ENCODE results near the gene AHDC1.
"Not testable (repeated sequence)": the region's sequence is repeated elsewhere in the genome, so short reads cannot be mapped to it uniquely, and the experiment has no call there.

AHDC1 gene

DNA sequence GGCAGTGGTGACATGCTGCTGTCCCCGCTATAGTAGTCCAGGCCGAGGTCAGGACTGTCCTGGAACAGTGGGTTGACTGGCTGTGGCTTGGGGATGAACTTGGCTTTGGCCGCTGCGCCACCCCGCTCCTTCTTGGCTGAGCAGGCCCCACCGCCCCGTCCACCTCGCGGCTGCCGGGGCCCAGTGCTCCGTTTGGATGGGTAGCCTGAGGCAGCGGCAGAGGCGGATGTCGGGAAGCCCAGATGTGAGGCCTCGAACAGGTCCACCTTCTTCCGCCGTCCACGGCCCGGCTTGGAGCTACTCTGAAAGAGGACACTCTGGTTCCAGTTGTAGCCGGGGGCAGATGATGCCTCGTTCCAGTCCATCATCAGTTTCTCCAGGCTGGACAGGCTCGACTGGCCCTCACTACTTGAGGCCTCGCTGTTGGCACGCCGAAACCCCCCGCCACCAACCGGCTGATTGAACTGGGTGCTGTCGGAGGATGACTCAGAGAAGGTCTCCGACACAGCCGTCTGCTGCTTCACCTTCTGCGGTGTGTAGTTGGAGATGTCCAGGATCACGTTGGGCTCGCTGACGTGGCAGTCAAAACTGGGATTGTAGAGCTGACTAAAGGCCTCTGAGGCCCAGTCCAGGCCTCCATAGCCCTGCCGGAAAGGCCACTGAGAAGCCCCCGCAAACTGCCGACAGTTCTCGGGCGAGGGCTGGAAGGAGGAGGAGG lies 55.6 kb downstream of the AHDC1 start:
- in situ Hi-C loops (cut with MboI; ENCODE audit: low pct_unique_long_range_greater_than_20kb, low sequenced_read_pairs) = no loop called here
- no peak for DNase-seq

GRCh38 chr1:27547220-27548116 lies 56.5 kb downstream of the AHDC1 start:
- no peak for DNase-seq
- in situ Hi-C loops (cut with MboI; ENCODE audit: low pct_unique_long_range_greater_than_20kb, low sequenced_read_pairs) = no loop called here

- no peak for DNase-seq
- in situ Hi-C loops (cut with MboI; ENCODE audit: low pct_unique_long_range_greater_than_20kb, low sequenced_read_pairs) = no loop called here
These were observed 58.1 kb downstream of the AHDC1 start for GRCh38 chr1:27545876-27546275.

GRCh38 chr1:27545271-27545670 lies 58.7 kb downstream of the AHDC1 start:
- in situ Hi-C loops (cut with MboI; ENCODE audit: low pct_unique_long_range_greater_than_20kb, low sequenced_read_pairs) = no loop called here
- no peak for DNase-seq

DNA sequence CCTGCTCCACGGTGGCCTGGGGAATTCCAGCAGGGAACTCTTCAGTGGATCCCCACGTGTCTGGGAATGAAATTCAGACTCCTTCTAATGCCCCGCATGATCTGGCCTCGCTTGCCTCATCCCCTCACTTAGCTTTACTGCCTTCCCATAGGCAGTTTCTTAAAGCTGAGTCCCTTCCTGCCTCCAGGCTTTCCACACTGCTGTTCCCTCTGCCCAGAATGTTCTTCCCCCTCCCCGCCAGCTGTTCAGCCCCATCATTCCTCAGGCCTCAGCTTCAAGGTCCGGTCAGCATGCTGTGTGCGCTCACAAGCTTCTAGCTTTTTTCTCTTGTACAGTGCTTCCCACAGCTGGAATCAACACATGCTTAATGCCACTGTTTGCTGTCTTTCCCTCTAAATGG lies 59.1 kb downstream of the AHDC1 start:
- DNase-seq = no peak
- in situ Hi-C loops (cut with MboI; ENCODE audit: low pct_unique_long_range_greater_than_20kb, low sequenced_read_pairs) = no loop called here

DNA sequence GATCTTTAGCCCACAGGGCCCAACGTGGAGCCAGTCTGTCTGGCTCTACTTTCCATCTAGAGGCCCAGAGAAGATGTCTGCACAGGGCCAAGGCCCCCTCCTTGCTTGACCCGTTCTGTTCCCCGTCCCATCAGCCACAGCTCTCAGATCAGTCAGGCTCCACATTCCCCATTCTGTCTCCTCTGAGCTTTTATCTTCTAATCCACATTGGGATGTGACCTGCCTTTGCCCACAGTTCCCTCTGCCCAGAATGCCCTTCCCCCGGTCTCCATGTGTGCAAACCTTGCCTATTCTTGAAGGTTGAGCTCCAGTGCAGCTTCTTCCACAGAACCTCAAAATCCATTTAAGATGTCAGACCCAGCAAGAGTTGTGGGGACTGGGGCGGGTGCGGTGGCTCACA lies 60.7 kb downstream of the AHDC1 start:
- in situ Hi-C loops (cut with MboI; ENCODE audit: low pct_unique_long_range_greater_than_20kb, low sequenced_read_pairs) = no loop called here
- no peak for DNase-seq

DNA sequence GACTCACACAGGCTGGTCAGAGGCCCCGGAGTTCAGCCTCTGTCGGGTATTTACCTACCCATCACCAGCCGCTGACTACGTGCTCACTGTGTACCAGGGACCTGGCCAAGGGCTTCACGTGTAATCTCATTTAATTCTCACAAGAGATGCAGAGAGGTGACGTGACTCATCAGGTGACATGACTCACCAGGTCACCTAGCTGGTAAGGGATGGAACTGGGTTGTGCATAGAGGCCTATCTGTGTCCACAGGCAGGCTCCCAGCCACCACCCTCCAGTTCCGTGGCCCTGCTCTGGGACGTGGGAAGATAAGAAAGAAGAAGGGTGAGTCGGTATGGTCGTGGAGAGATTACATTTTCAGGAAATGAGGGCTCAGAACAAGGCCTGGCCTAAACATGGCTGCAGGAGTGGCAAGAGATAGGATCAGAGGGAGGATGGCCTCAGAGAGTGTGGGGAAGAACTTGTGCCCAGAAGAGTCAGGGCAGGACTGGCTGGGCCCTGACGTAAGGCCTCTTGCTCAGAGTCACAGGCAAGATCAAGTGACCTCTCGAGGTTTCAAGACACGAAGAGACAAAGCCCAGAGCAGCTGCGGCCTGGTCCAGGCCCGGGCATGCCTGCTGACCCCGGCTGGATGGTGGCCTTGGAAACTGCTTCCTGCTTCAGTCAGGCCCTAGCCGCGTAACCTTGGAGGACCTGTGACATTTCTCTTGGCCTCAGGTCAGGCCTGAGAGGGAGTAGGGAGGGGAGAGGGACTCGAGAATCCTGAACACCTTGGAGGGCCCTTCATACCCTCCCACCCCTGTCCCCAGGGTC lies 61.3 kb downstream of the AHDC1 start:
- in situ Hi-C loops (cut with MboI; ENCODE audit: low pct_unique_long_range_greater_than_20kb, low sequenced_read_pairs) = no loop called here
- peak; percentile 18 for DNase-seq

GRCh38 chr1:27539901-27540861 lies 63.8 kb downstream of the AHDC1 start:
- in situ Hi-C loops (cut with MboI; ENCODE audit: low pct_unique_long_range_greater_than_20kb, low sequenced_read_pairs) = no loop called here
- DNase-seq = no peak

DNA sequence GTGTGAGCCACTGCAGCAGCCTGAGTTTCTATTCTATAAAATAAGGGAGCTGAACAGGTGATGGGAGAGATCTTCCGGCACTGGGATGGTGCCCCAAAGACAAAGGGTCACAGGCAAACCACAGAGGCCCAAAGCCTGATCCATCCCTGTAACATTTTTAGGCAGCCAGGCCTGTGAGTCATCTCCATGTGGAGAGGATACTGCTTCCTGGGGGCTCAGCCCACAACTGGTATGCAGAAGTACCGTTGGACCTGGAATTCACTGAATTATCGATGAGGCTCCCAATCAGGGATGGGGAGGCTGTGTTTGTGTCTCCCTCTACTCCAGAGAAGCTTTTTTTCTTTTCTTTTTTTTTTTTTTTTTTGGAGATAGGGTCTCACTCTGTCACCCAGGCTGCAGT lies 65.2 kb downstream of the AHDC1 start:
- no peak for DNase-seq
- in situ Hi-C loops (cut with MboI; ENCODE audit: low pct_unique_long_range_greater_than_20kb, low sequenced_read_pairs) = no loop called here

- in situ Hi-C loops (cut with MboI; ENCODE audit: low pct_unique_long_range_greater_than_20kb, low sequenced_read_pairs); DNase-seq: not testable (repeated sequence)
These were observed 65.7 kb downstream of the AHDC1 start for GRCh38 chr1:27538305-27538676.

- no peak for DNase-seq
- in situ Hi-C loops (cut with MboI; ENCODE audit: low pct_unique_long_range_greater_than_20kb, low sequenced_read_pairs) = no loop called here
These were observed 67.2 kb downstream of the AHDC1 start for GRCh38 chr1:27536767-27537166.

- in situ Hi-C loops (cut with MboI; ENCODE audit: low pct_unique_long_range_greater_than_20kb, low sequenced_read_pairs) = no loop called here
- no peak for DNase-seq
These were observed 67.8 kb downstream of the AHDC1 start for GRCh38 chr1:27536010-27536757.

DNA sequence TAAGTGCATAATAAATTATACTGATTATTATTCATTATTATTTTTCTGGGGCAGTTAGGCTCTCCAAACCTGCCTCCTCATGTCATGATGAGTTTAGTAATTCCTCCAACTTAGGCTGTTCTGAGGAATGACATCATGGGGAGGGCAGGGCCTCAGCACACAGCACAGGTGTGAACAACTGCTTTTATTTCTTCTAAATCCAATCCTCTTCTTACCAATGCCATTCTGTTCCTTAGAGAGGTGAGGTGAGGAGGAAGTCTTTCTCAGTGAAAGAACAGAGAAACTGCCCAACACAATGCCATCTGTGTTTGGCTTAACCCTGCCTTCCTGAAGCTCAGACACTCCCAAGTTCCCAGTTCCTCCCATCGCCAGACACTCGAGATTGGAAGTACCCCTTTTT lies 68.6 kb downstream of the AHDC1 start:
- in situ Hi-C loops (cut with MboI; ENCODE audit: low pct_unique_long_range_greater_than_20kb, low sequenced_read_pairs) = no loop called here
- DNase-seq = no peak

- no peak for DNase-seq
- in situ Hi-C loops (cut with MboI; ENCODE audit: low pct_unique_long_range_greater_than_20kb, low sequenced_read_pairs) = no loop called here
These were observed 71.8 kb downstream of the AHDC1 start for GRCh38 chr1:27531959-27532685.

GRCh38 chr1:27530192-27530591 lies 73.8 kb downstream of the AHDC1 start:
- DNase-seq = no peak
- in situ Hi-C loops (cut with MboI; ENCODE audit: low pct_unique_long_range_greater_than_20kb, low sequenced_read_pairs) = no loop called here

- DNase-seq = no peak
These were observed 74.3 kb downstream of the AHDC1 start for GRCh38 chr1:27529704-27530018.

DNA sequence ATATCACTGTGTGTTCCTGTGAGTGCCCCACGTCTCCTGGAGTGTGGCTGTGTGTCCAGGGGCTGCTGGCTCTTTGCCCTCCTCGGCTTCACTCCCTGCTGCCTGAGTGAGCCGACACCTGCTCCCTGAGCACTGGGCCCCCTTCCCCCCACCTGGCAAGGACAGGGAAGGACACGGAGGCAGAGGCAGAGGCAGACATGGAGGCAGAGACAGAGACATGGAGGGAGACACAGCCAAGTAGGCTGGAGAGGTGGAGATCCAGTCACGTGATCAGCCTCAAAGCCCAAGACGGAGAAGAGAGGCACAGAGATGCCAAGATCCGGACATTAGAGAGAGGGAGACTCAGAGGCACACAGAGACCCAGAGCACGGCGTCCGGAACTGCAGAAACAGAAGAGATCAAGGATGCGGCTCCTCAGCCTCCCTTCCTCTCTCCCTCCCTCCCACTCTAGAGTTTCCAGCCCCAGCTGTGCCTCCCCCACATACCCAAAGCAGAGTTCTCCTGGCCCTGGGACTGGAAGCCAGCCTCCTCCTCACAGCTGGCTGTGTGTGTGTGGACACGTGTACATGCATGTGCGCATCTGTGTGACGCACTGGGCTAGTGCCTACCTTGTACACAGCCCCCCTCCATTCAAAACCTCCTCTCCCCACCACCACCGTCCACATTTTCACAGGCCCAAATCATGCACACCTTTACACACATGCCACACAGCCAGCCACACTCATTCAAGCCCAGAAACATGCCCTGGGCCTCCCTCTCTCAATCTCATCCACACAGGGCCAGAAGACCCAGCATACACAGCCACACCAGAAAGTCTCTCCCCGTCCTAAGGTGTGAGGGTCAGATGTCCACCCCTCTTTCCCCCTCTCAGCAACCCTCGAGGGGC lies 74.9 kb downstream of the AHDC1 start:
- DNase-seq = peak; percentile 88
- in situ Hi-C loops (cut with MboI; ENCODE audit: low pct_unique_long_range_greater_than_20kb, low sequenced_read_pairs) = no loop called here

More at GRCh38 chr1:27529704-27530018, 74.3 kb downstream of the AHDC1 start:
- in situ Hi-C loops (cut with MboI; ENCODE audit: low pct_unique_long_range_greater_than_20kb, low sequenced_read_pairs) = no loop called here

All from KBM-7 (cell line).